Breast epithelium (tissue), 4 donors: ENCODE results near the gene GHR. TPM values are rescaled to one million over a fixed set of nuclear protein-coding genes. Genes with fewer than 3 reads are reported as not detected.

ENCODE experiments used
- DNase-seq, 2 donors: peaks; one replicate each; pipeline ENCODE4 v3.0.0-alpha.2; 2019; ENCODE audit warnings: low spot score in 2 of 2
- H3K27ac ChIP-seq, 2 donors: fragments of 200-600 bp; sonication (generic) in 1 of 2; one replicate each; pipeline ENCODE4 v1.5.1; 2016 to 2019; ENCODE audit warnings: mild to moderate bottlenecking in 1 of 2
- H3K27me3 ChIP-seq, 2 donors: fragments of 200-600 bp; sonication (generic) in 1 of 2; one replicate each; pipeline versions ENCODE4 v1.5.1 to v1.6.0; 2017 to 2019; ENCODE audit warnings: control low read depth in 1 of 2, mild to moderate bottlenecking in 1 of 2
- H3K36me3 ChIP-seq: fragments of 200-600 bp; one replicate; pipeline ENCODE4 v1.5.1; 2019
- H3K4me1 ChIP-seq, 2 donors: fragments of 200-600 bp; sonication (generic); one replicate each; pipeline ENCODE4 v1.5.1; 2016 to 2019; ENCODE audit warnings: control low read depth in 1 of 2
- H3K4me3 ChIP-seq, 3 donors: fragments of 200-600 bp; sonication (generic); 1 replicate in 2 of 3; 2 replicates in 1 of 3; pipeline ENCODE4 v1.5.1; 2016 to 2019; ENCODE audit warnings: mild to moderate bottlenecking in 3 of 3, moderate library complexity in 2 of 3
- H3K9me3 ChIP-seq, 2 donors: fragments of 200-600 bp; sonication (generic) in 1 of 2; one replicate each; pipeline ENCODE4 v1.5.1; 2016 to 2019; ENCODE audit warnings: control low read depth in 1 of 2
- CTCF ChIP-seq, 3 donors: fragments of 450-650 bp; IDR thresholded peaks; one replicate each; pipeline ENCODE4 v1.5.1; 2016 to 2017; ENCODE audit warnings: antibody characterized with exemption in 3 of 3, mild to moderate bottlenecking in 3 of 3, moderate library complexity in 3 of 3
- POLR2A ChIP-seq: fragments of 450-650 bp; IDR thresholded peaks from one replicate; pipeline ENCODE4 v1.6.1; 2016; ENCODE audit warnings: antibody characterized with exemption, mild to moderate bottlenecking, moderate library complexity
- POLR2AphosphoS5 ChIP-seq, 3 donors: sonication (generic); formaldehyde crosslinking; IDR thresholded peaks; one replicate each; pipeline ENCODE4 v1.6.1; 2017; ENCODE audit warnings: antibody characterized with exemption in 3 of 3
- intact Hi-C: fragments of 100-400 bp; cut with DNase I; formaldehyde crosslinking; loops from one replicate; pipeline ENCODE4 v1.15.1; 2023; ENCODE audit warnings: low total_unique reads
- total RNA-seq, 3 donors: library from RNA; depleted of rRNA; stranded (reverse); fragments of >200 nt; gene quantifications; one replicate each; pipeline ENCODE4 v1.1.0, GENCODE V29; 2016

GHR gene
- total RNA-seq, 3 donors from 2014 or later, result 25.6 to 234 (median 26.5) TPM

- no peak for TF ChIP-seq POLR2AphosphoS5 (IDR thresholded peaks at IDR 0.05)
- TF ChIP-seq CTCF (IDR thresholded peaks at IDR 0.05), result no peak
- no peak overlapping the region for H3K27ac ChIP-seq
- H3K27me3 ChIP-seq, result no peaks in the 10 kb centered on the region
- peaks cover 0 to 6% of the 10 kb centered on the region in 2 donors for H3K4me1 ChIP-seq
- peaks cover 11% of the 10 kb centered on the region in 2 donors for H3K9me3 ChIP-seq
- no peak overlapping the region for H3K4me3 ChIP-seq
- intact Hi-C loops, result no loop called here
- H3K36me3 ChIP-seq, result no peaks in the 10 kb centered on the region
- DNase-seq, result no peak
Measured at GRCh38 chr5:42668254-42668653, 245.0 kb downstream of the GHR start.

- Histone ChIP-seq H3K36me3 (no peaks in the 10 kb centered on the region), H3K4me1 (no peaks in the 10 kb centered on the region), H3K27me3 (no peaks in the 10 kb centered on the region), H3K27ac (no peak overlapping the region), H3K9me3 (peaks cover 13 to 15% of the 10 kb centered on the region in 2 donors), H3K4me3 (no peak overlapping the region)
- no peak for DNase-seq
- TF ChIP-seq POLR2A (no peak), CTCF (IDR thresholded peaks at IDR 0.05) (no peak), POLR2AphosphoS5 (IDR thresholded peaks at IDR 0.05) (no peak)
- intact Hi-C loops, result no loop called here
Measured at GRCh38 chr5:42672925-42673324, 249.7 kb downstream of the GHR start.

- intact Hi-C loops, result no loop called here
- no peak for DNase-seq
- no peak for TF ChIP-seq CTCF (IDR thresholded peaks at IDR 0.05)
- TF ChIP-seq POLR2AphosphoS5 (IDR thresholded peaks at IDR 0.05), result no peak
- no peak for TF ChIP-seq POLR2A
Measured at GRCh38 chr5:42675602-42676001, 252.4 kb downstream of the GHR start.

GRCh38 chr5:42676362-42676761, 253.1 kb downstream of the GHR start:
- intact Hi-C loops, result no loop called here
- TF ChIP-seq POLR2AphosphoS5 (IDR thresholded peaks at IDR 0.05), result no peak
- TF ChIP-seq POLR2A, result no peak
- no peak for TF ChIP-seq CTCF (IDR thresholded peaks at IDR 0.05)
- Histone ChIP-seq H3K4me3 (no peak overlapping the region), H3K4me1 (no peaks in the 10 kb centered on the region), H3K27me3 (no peaks in the 10 kb centered on the region), H3K9me3 (peaks cover 13 to 15% of the 10 kb centered on the region in 2 donors), H3K27ac (no peak overlapping the region), H3K36me3 (no peaks in the 10 kb centered on the region)
- DNase-seq, result no peak

More at GRCh38 chr5:42675602-42676001, 252.4 kb downstream of the GHR start:
- Histone ChIP-seq H3K27ac (no peak overlapping the region), H3K9me3 (peaks cover 13 to 15% of the 10 kb centered on the region in 2 donors), H3K4me1 (no peaks in the 10 kb centered on the region), H3K27me3 (no peaks in the 10 kb centered on the region), H3K4me3 (no peak overlapping the region), H3K36me3 (no peaks in the 10 kb centered on the region)

GRCh38 chr5:42677156-42677842, 254.1 kb downstream of the GHR start:
- no peak for DNase-seq
- no peaks in the 10 kb centered on the region for H3K36me3 ChIP-seq
- TF ChIP-seq CTCF (IDR thresholded peaks at IDR 0.05) (no peak), POLR2A (no peak), POLR2AphosphoS5 (IDR thresholded peaks at IDR 0.05) (no peak)
- H3K4me3 ChIP-seq, result no peak overlapping the region
- H3K27ac ChIP-seq, result no peak overlapping the region
- no peaks in the 10 kb centered on the region for H3K27me3 ChIP-seq
- H3K9me3 ChIP-seq, result peaks cover 9 to 18% of the 10 kb centered on the region in 2 donors
- intact Hi-C loops, result no loop called here
- H3K4me1 ChIP-seq, result no peaks in the 10 kb centered on the region
